ENCODE data around the gene CXCR3. TPM values are rescaled to one million over a fixed set of nuclear protein-coding genes. Genes with fewer than 3 reads are reported as not detected.

CXCR3 gene
- total RNA-seq, 4 donors from 2014 or later, result not detected

DNA sequence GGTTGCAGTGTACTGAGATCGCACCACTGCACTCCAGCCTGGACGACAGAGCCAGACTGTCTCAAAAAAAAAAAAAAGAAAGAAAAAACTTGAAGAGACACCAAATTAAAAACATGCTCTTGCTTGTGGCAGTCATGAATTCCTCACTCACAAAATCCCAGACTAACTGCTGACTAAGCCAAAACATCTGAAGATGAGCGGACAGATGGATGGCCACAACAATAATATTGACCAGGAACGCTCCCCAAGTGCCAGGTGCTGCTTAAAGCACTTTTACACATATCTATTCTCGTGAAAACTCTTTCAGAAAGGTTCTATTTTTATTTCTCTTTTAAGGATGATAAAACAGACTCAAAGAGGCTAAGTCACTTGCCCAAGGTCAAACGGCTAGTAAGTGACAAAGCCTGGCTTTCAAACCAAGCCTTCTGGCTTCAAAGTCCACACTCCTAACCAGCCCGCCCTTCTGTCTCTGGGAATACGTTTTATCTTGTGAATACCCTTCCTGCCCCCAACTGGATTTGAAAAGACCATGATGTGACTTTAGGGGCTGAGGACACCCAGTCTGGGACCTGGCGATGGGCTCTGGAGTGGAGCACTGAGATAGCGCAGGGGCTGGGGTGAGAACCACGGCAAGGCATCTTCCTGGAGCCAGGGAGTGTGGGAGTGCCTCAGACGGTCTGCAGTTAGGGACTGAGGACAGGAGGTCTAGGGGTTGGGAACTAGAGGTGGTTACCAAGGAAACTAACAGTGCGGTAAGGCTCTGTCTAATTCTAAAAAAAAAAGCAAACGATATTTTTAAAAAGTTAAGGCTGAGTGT lies 9.5 kb upstream of the CXCR3 start:
- TF ChIP-seq, protein P1, sequence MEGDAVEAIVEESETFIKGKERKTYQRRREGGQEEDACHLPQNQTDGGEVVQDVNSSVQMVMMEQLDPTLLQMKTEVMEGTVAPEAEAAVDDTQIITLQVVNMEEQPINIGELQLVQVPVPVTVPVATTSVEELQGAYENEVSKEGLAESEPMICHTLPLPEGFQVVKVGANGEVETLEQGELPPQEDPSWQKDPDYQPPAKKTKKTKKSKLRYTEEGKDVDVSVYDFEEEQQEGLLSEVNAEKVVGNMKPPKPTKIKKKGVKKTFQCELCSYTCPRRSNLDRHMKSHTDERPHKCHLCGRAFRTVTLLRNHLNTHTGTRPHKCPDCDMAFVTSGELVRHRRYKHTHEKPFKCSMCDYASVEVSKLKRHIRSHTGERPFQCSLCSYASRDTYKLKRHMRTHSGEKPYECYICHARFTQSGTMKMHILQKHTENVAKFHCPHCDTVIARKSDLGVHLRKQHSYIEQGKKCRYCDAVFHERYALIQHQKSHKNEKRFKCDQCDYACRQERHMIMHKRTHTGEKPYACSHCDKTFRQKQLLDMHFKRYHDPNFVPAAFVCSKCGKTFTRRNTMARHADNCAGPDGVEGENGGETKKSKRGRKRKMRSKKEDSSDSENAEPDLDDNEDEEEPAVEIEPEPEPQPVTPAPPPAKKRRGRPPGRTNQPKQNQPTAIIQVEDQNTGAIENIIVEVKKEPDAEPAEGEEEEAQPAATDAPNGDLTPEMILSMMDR (IDR thresholded peaks at IDR 0.05), result no peak
- TF ChIP-seq POLR2A (IDR thresholded peaks at IDR 0.05), result no peak
- TF ChIP-seq EP300 (IDR thresholded peaks at IDR 0.05), result no peak
- Histone ChIP-seq H3K27ac (no peak overlapping the region), H3K27me3 (peaks cover 0 to 8% of the 10 kb centered on the region in 2 donors), H3K9me3 (no peaks in the 10 kb centered on the region), H3K36me3 (no peaks in the 10 kb centered on the region), H3K4me1 (peaks cover 0 to 10% (median 7%) of the 10 kb centered on the region in 4 donors), H3K4me3 (no peak overlapping the region)
- WGBS, 2 donors, result 80% methylated on average over 13 to 14 of the region's 14 CpGs
- DNase-seq (ENCODE audit: low spot score in 2 of 2), result no peak

- Histone ChIP-seq H3K4me1 (peaks cover 0 to 18% (median 10%) of the 10 kb centered on the region in 4 donors), H3K27ac (no peak overlapping the region), H3K9me3 (no peaks in the 10 kb centered on the region), H3K36me3 (no peaks in the 10 kb centered on the region), H3K4me3 (no peak overlapping the region), H3K27me3 (peaks cover 0 to 8% of the 10 kb centered on the region in 2 donors)
- DNase-seq (ENCODE audit: low spot score in 2 of 2), result no peak
- TF ChIP-seq, protein P1 (IDR thresholded peaks at IDR 0.05), result no peak
- TF ChIP-seq POLR2A (IDR thresholded peaks at IDR 0.05) (no peak), EP300 (IDR thresholded peaks at IDR 0.05) (no peak)
- 56% methylated on average over 6 of the region's 6 CpGs; no CpG with 5 or more reads in 1 of the 2 donors for WGBS, 2 donors
Measured at GRCh38 chrX:71626576-71626975, 8.3 kb upstream of the CXCR3 start.

GRCh38 chrX:71625471-71625870 lies 7.2 kb upstream of the CXCR3 start:
- no peaks in the 10 kb centered on the region for H3K36me3 ChIP-seq
- H3K27me3 ChIP-seq, result peaks cover 0 to 8% of the 10 kb centered on the region in 2 donors
- no peak overlapping the region for H3K4me3 ChIP-seq
- peaks cover 0 to 18% (median 10%) of the 10 kb centered on the region in 4 donors for H3K4me1 ChIP-seq
- 67 to 78% methylated on average over 5 of the region's 5 CpGs for WGBS, 2 donors
- DNase-seq (ENCODE audit: low spot score in 2 of 2), result no peak
- H3K27ac ChIP-seq, result no peak overlapping the region
- H3K9me3 ChIP-seq, result no peaks in the 10 kb centered on the region
- no peak for TF ChIP-seq EP300 (IDR thresholded peaks at IDR 0.05)
- TF ChIP-seq POLR2A (IDR thresholded peaks at IDR 0.05), result no peak
- TF ChIP-seq, protein P1 (IDR thresholded peaks at IDR 0.05), result no peak

- H3K27ac ChIP-seq, result peak overlapping the region in 1 of 4 donors; percentile 85
- DNase-seq (ENCODE audit: low spot score in 2 of 2), result no peak
- H3K4me3 ChIP-seq, result no peak overlapping the region
- H3K4me1 ChIP-seq, result peaks cover 0 to 18% (median 10%) of the 10 kb centered on the region in 4 donors
- H3K9me3 ChIP-seq, result no peaks in the 10 kb centered on the region
- 89 to 100% methylated on average over 2 to 3 of the region's 3 CpGs for WGBS, 2 donors
- no peak for TF ChIP-seq EP300 (IDR thresholded peaks at IDR 0.05)
- H3K27me3 ChIP-seq, result peaks cover 0 to 8% of the 10 kb centered on the region in 2 donors
- no peaks in the 10 kb centered on the region for H3K36me3 ChIP-seq
Measured at GRCh38 chrX:71623714-71624113, 5.4 kb upstream of the CXCR3 start.

DNA sequence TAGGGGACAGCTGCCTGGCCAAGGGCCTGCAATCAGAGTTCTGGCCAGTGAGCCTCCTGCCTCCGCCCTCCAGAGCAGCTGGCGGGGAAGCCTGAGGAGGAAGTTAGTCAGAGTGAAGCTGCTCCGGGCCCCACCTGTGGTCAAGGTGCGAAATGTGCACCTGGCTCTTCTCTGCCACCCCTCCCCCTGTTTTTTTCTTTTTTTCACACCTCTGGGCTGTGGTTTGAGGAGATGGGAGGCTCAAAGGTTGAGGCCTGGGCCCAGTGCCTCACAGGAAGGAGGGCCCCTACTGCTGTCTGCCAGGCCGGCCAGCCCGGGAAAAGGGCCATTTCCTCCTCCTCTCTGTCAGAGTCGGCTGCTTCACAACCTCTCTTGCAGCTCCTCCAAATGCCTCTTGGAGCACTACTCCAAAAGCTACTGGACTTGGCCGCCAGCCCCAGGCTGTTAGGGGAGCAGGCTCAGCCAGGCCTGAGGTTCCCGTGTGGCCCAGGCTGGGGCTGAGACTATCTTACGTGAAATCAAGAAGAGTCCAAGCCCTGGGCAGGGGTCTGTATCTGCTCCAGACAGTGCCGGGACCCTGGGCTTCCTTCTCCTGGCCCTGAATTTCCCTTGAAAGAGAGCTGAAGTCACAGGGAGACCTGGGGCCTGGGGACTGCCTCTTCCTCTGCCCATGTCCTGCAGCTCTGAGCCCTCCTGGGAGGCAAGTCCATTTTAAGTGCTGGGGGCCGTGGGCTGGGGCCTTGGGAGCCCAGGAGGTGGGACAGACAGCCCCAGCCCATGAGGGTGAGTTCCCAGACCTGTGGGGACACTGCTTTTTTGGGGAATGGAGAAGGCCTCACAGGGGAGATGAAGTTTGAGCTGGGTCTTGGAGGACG lies 4.5 kb upstream of the CXCR3 start:
- H3K9me3 ChIP-seq, result no peaks in the 10 kb centered on the region
- TF ChIP-seq EP300 (IDR thresholded peaks at IDR 0.05) (no peak), POLR2A (IDR thresholded peaks at IDR 0.05) (no peak)
- TF ChIP-seq, protein P1 (IDR thresholded peaks at IDR 0.05), result peak in 3 of 5 experiments; percentile 11 to 31 (median 15)
- H3K4me3 ChIP-seq, result no peak overlapping the region
- 38 to 55% methylated on average over 7 to 13 of the region's 13 CpGs for WGBS, 2 donors
- H3K36me3 ChIP-seq, result no peaks in the 10 kb centered on the region
- peak; percentile 47 to 50 for DNase-seq (ENCODE audit: low spot score in 2 of 2)
- H3K4me1 ChIP-seq, result peaks cover 0 to 21% (median 10%) of the 10 kb centered on the region in 4 donors
- peak overlapping the region; percentile 9 to 85 (median 72) for H3K27ac ChIP-seq
- peaks cover 0 to 8% of the 10 kb centered on the region in 2 donors for H3K27me3 ChIP-seq
